Germinal center (tissue), 1 donor: ENCODE measurements around the gene SPG21.

ENCODE experiments used
- DNase-seq: peaks from one replicate; pipeline ENCODE4 v3.0.0; 2012; ENCODE audit warnings: mixed read lengths, low spot score

SPG21 gene

DNA sequence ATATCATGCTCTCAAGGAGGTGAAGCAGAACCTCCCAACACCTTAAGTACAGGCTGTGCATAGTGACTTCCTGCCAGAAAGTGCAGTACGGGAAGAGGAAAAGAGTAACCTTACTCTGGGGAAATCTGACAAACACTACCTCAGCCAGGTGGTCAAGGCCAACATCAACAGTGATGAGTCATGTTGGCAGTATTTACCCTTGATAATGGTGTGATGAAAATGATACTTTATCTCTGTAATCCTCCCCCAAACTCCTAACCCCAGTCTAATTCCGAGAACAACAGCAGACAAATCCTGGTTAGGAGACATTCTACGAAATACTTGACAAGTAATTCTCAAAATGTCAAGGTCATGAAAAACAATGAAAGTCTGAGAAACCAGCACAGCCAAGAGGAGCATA, 51.5 kb downstream of the SPG21 start:
- no peak for DNase-seq

DNA sequence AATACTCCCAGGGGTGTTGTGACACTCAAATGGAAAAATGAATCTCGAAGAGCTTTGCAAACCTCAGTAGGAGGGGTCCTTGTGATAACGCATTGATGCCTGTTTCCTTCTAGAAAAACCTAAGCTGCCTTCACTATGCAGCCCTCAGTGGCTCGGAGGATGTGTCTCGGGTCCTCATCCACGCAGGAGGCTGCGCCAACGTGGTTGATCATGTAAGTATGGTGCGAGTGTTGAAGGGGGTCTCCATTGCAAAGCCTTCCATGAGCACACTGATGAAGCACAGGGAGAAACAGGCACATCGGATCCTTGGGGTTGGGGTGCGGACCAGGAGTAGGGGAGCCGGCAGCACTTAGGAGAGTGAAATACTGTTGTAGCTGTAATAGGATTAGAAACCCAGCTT, 55.7 kb downstream of the SPG21 start:
- no peak for DNase-seq

DNA sequence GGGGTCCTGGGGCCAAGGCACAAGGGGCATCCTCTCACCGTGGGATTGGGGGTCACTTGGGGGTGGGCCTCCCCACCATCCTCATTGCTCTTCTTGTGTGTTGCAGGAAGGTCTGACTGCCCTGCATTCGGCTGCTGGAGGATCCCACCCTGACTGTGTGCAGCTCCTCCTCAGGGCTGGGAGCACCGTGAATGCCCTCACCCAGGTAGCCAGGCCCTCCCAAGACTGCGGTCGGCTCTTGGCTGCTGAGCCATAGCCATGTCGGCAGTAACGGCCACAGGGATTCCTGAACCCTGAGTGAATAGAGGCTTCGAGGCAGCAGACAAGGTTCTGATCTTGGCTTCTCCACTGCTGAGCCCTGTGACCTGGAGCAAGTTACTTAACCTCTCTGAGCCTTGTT, 58.3 kb downstream of the SPG21 start:
- DNase-seq: no peak

DNA sequence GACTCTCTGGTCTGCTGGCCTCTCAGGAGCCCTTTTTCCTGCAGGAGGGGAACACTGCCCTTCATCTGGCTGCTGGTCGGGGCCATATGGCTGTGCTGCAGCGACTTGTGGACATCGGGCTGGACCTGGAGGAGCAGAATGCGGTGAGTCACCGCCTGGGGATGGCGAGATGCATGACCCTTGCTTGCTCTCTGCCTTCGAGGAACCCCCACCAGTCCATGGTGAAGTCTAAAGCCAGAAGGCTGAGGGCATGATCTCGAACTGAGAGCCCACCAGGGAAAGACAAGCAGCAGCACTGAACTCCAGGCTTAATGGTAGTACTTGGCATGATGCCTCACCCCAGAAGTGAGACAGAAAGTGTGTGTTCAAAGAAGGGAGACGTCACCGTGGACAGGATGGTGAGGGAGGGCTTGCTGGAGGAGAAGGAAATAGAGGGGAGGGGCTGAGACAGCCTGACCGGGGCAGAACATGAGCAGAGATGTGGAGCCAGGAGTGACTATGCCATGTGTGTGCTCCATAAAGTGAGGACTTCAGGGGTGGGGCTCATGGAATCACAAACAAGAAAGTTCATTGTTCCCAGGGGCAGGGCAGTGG, 58.8 kb downstream of the SPG21 start:
- no peak for DNase-seq

DNA sequence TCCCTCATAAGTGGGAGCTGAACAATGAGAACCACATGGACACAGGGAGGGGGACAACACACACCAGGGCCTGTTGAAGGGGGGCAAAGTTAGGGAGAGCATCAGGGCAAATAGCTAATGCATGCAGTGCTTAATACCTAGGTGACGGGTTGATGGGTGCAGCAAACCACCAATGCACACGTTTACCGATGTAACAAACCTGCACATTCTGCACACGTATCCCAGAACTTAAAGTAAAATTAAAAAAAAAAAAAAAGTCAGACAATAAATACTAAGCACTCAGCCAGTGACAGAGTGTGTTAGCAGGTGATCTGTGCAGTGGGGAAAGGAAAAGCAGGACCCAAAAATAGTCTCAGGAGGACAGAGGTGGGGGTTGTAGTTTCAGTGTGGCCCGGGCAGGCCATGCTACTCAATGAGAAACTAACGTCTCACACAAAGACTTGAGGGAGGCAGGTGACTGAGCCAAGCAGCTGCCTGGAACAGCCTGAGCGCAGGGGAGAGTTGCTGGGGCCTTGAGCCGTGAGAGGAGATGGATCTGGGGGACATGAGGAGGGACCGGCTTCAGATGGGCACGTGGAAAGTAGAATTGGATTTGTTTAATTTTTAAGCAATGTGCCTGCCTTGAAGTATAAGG, 59.6 kb downstream of the SPG21 start:
- DNase-seq: no peak

DNA sequence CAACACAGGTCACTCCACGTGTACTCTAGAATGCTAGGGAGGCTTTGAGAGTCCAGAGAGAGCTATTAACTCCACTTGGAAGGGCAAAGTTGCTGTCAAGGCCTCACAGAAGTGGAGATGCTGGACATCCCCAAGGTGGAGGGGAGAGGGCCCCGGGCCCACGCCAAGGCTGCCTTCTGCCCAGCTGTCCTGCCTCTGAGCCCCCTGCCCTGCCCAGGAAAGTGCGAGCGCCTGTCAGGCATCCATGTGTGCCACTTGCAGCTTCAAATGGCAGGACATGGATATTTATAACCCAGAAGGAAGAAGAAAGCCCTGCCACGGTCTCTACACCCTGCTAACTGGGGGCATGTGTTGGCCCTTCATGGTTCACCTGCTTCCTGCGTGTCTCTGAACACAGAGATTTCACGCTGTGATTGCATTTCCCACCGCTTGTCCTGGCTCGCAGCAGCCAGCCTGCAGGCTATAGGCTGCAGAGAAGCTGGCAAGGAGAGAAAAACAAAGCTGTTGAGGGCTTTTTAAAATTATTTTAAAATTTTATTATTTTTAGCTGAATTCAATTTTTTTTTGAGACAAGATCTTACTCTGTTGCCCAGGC, 61.0 kb downstream of the SPG21 start:
- no peak for DNase-seq

DNA sequence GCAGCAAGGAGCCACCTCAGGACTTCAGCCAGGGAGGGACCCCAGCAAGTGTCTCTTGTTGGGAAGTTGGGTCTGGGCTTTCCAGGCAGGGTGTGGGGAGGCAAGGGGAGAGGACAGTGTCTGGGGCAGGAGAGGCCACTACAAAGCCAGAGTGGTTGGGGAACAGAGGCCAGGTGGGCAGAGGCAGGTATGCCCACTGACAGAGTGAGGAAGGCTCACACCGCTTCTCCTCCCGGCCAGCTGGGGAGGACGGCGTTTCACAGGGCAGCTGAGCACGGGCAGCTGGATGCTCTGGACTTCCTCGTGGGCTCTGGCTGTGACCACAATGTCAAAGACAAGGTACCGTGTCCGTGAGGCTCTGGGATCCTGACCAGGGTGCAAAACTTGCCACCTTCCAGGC, 63.1 kb downstream of the SPG21 start:
- DNase-seq: no peak

DNA sequence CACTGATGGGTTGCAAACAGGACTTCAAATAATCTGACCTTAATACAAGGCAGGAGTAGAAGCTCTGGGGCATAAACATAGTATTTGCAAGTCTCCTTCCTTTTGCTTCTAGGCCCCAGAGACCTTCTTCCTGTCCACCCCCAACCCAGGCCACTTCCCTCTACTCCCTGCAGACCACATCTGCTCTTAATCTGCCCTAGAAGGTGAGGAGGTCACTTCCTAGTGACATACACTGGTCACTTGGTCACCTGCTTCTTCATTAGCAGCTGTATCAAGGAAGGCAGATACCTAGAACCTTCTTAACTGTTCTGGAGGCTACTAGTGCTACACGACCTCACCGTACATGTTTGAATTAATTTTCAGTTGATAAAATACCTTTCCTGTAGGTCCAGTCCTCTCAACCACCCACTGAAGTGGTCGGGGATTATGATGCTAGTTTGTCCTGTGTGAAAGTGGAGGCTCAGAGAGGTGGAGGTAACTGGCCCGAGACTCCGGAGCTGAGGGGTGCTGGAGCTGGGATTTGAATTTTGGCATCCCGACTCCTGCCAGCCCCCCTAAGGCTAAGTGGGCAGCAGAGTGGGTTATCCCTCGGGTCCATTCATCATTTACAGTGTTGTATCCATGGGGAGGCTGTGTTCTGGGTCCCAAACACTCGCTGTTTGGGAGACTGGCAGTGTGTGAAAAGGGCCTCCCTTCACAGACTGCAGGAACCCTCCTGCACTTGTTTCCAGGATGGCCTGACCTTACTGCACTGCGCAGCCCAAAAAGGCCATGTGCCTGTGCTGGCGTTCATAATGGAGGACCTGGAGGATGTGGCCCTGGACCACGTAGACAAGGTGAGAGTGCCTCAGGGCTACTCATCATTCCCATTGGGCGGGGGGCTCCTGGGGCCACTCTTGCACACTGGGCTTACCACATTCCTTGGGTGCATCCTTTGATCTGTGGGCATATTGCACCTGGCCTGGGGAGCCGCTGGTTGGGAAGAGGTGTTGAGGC, 64.1 kb downstream of the SPG21 start:
- DNase-seq: no peak

DNA sequence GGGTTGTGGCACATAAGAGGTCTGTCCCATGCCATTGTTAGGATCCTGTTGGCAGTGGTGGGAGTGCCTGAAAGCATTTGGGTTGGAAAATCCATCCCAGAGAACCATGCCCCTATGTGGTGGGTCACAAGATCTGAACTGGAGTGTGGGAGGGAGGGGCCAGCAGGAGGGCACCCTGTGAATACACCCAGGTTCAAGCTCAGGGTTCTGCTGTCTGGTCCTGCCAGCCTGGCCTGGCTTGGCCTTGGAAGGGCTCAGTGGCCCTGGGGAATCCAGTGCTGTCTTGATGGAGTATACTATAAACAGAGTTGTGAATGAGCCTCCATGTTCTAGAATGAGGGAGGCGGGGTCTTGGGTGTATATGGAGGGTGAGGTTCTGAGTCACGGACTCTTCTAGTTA, 66.2 kb downstream of the SPG21 start:
- no peak for DNase-seq

DNA sequence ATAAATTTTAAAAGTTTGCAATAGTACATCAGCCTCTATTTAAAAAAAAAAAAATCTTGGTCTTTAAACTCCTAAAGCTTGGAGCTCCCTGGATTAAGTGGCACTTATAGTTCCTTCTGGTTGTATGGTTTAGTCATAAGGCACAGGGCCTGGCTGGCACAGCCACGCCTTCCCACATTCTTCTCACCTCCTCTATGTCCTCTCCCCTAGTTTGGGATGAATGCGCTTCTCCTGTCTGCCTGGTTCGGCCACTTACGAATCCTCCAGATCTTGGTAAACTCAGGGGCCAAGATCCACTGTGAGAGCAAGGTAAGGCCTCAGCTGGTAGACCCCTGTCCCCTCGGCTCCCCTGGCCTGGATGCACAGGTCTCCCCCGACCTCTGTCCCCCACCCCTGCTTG, 68.0 kb downstream of the SPG21 start:
- DNase-seq: no peak

DNA sequence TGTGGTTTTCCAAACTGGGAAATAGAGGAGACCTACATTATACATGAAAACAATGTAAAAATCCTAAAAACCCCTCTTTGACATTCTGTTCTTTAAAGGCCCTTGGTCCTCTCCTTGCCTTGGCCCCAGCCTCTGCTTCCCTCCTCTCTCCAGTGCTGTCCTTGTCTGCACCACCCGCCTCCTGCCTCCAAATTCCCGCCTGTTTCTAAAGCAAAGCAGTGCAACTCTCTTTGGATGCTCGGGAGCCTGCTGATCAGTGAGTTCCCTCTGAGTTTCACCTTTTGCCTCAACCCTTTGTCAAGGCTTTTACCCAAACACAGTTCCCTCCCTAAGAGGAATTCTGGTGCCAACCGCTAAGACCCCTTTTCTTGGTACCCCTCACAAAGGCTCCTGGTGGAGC, 70.0 kb downstream of the SPG21 start:
- no peak for DNase-seq

DNA sequence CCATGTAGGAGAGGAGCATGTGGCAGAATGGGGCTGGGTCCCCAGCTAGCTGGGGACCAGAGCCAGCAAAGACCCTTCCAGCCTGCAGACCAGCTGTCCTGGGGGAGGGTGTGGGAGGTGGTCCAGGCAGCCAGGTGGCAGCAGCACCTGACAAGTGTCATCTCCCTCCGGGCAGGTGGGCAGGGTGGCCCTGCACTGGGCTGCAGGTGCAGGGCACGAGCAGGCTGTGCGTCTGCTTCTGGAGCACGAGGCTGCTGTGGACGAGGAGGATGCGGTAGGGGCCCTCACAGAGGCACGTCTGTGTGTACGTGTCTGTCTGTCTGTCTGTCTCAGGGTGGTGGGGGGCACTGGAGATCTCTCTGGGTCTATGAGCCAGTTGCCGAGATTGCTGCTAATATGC, 72.5 kb downstream of the SPG21 start:
- no peak for DNase-seq

DNA sequence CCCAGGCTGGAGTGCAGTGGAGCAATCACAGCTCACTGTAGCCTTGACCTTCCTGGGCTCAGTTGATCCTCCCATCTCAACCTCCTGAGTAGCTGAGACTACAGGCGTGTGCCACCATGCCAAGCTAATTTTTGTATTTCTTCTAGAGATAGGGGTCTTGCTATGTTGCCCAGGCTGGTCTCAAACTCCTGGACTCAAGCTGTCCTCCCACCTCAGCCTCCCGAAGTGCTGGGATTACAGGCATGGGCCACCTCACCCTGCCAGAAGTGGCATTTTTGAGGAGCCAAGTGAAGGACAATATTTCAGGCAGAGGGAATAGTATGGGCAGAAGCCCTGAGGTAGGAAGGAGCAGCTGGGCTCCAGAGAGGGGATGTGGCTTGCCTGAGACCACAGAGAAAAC, 73.3 kb downstream of the SPG21 start:
- no peak for DNase-seq

DNA sequence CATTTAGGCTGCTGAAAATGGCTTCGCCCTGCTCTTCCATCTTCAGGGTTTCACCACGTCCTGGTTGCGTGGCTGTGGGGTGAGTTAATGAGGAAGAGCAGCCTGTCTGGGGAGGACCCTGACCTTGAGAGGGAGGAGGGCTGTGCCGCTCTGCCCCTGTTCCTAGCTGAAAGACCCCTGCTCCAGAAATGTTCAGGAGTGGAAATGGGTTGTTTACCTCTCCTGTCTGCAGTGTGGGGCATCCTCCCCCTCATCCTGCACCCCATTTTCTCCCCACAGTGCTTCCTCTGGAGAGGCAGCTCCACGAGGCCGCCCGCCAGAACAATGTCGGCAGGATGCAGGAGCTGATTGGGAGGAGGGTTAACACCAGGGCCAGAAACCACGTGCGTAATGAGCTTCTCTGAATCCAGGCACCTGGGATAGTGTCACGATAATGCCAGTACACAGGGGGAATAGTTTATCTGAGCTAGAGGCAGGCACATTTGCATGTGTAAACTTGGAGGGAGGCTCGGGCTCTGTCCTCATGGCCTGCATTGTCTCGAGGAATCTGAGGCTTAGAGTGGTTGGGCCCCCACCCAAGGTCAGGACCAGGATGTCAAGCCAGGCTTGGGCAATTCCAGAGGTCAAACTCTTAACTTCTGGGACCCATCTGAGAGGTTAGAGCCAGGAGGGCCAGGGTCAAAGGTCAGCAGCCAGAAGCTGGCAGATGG, 74.0 kb downstream of the SPG21 start:
- DNase-seq: no peak
